Left hindlimb (tissue), 1 donor: ENCODE results near the gene AVPR1A.
"Not testable (repeated sequence)": the region's sequence is repeated elsewhere in the genome, so short reads cannot be mapped to it uniquely, and the experiment has no call there.

Source experiments
- DNase-seq: peaks from one replicate; pipeline ENCODE4 v3.0.0-alpha.2; 2018

AVPR1A gene

GRCh38 chr12:63150713-63151622 lies at the start of gene AVPR1A:
TSS of gene AVPR1A (minus strand) at chr12:63151201. CDS start at chr12:63150836, 365 bp downstream.
- peak; percentile 55 for DNase-seq

- DNase-seq: no peak
Measured at GRCh38 chr12:63196168-63196567, 45.2 kb upstream of the AVPR1A start.

DNA sequence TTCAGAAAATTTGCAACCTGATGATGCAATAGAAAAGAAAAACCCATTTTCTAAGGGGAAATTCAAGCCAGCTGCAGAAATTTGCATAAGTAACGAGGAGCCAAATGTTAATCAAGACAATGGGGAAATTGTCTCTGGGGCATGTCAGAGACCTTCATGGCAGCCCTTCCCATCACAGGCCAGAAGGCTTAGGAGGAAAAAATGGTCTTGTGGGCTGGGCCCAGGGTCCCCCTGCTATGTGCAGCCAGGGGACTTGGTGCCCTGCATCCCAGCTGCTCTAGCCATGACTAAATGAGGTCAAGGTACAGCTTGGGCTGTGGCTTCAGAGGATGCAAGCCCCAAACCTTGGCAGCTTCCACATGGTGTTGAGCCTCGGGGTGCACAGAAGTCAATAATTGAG lies 28.2 kb upstream of the AVPR1A start:
- DNase-seq: no peak

DNA sequence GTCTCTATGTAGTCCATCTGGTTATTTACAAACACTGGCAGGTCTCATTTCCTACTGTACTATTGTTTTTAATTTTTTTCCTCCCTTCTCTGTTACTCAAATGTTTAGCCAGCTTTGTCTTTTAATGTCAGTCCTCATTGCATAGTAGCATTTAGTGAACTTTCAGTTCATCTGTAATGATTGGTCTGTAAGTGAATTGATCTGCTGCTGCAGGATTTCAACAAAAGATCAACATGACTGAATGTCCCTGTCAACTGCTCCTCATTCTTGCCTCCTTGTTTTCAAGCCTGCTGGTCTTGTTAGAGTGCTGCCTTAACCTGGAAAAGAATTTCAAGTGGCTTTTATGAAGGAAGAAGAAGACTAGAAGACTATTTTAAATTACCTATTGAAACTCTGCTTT lies 19.3 kb upstream of the AVPR1A start:
- no peak for DNase-seq

GRCh38 chr12:63167741-63168140 lies 16.7 kb upstream of the AVPR1A start:
- DNase-seq: not testable (repeated sequence)

GRCh38 chr12:63164911-63165310 lies 13.9 kb upstream of the AVPR1A start:
- no peak for DNase-seq

DNA sequence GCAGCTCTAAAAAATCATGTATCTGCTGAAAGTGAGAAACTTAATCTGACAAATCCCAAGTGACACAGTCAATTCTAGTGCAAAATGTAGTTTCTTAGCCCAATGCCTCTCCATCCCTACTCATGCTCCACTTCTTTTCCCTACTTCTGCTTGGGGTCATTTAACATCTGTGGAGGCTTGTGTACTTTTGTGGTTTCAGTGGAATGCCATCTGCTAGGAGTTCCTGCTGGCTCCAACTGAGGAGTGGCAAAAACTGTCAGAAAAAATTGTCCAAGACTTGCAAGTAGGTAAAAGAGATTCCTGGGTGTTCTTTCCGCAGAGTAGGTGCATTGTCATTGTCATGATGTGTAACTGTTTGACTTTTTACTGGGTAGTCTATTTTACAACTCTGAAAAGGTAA lies 12.5 kb upstream of the AVPR1A start:
- no peak for DNase-seq

GRCh38 chr12:63155375-63155774 lies 4.4 kb upstream of the AVPR1A start:
- DNase-seq: no peak

DNA sequence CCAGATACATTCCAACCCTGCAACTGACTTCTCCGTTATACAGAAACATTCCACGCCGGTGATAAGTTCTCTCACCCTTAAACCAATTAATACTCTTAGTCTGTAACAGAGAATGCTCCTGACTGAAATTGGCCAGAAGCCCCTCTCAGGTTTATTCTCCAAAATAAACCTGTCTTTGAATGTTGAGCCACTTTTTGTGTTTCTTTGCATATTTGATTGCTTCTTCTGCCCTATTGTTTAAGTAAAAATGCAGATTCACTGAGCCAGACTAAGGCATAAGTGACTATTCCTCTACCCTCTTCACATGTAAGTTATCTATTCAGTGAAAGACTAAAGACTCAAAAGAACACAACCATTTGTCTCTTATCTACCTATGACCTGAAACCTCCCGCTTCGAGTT lies 3.6 kb upstream of the AVPR1A start:
- no peak for DNase-seq

DNA sequence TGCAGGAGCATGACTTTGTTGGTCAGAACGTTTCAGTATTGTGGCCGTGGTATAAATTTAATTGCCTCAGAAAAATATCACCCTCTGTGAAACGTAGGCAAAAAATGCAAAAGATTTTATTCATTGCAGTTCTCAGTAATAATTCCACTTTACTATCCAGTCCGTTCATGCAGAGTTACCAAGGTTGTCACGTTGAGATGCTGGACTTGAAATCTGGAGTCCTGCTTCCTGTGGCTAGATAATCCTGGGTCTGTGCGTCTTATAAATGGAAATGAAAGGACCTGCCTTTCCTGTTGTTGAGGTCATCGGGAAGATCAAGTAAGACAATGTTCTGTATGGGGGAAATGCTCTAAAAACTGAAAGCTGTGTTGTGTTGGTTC lies 1.3 kb upstream of the AVPR1A start:
- no peak for DNase-seq

- peak; percentile 74 for DNase-seq
Measured at GRCh38 chr12:63151623-63152320, 771 bp upstream of the AVPR1A start.

- DNase-seq: peak; percentile 49
Measured at GRCh38 chr12:63149909-63150712, 890 bp downstream of the AVPR1A start.

DNA sequence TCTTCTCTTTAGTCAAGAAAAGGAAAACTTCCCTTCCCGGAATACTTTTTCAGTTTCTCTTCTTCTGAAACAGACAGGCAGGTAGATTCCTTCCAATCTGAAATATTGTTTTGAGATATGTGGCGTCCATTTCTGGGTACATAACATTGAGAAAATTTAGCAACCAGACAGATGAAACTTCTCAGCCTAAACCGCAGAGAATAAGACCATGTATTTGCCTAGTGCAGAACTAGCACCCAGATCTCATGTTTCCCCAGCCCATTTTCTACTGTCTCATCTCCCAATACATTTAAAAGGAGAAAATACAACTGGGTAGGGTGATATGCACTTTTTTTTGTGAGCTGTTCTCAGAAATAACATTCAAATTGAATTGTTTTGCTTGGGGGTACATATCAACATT lies 6.4 kb downstream of the AVPR1A start:
- DNase-seq: no peak

DNA sequence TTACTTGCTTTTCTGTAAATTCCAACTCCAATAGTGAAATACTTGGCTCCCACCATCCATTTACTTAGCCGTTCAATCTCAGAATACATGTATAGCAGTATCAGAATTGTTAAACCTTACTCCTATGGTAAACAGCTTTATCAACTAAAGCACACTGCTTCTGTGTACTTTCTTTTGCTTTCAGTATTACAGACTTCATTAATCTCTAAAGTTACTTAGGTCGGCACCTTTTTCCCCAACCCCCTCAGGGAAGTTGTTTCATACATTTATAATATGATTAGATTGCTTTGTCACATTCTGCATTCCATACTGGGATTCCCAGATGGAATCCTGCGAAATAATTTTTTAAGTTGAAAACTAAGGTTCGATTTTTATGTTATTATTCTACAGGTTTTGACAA lies 12.5 kb downstream of the AVPR1A start:
- no peak for DNase-seq

- no peak for DNase-seq
Measured at GRCh38 chr12:63133981-63134380, 17.0 kb downstream of the AVPR1A start.

DNA sequence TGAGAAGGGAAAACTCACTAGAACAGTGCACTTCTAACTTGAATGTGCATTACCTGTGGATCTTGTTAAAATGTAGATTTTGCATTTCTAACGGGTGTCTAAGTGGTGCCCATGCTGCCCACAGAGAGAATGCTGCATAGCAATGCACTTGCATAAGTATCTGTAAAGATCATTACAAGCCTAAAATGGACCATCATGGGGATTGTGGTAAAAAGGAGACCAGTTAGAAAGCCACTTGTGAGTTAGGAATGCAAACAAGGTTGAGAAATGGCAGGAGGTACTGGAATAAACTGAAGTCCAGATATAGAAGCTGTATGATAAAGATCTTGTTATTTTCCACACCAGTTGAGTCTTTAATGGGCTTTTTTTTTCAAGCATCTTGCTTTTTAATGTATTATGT lies 18.8 kb downstream of the AVPR1A start:
- no peak for DNase-seq

DNA sequence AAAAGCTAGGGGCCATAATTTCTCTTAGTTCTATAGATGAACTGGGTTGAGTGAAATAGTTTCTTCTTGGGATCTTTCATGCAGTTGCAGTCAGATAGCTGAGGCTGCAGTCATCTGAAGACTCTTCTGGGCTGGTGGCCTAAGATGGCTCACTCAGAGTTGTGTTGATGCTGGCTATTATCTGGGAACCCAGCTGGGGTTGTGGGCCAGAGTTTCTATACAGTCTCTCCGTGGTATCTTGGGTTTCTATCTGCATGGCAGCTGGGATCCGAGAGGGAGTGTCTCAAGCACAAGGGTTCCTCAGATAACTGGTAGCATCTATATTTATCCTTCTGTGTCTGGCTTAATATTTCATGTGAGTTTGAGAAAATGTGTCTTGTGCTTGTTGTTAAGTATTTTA lies 21.1 kb downstream of the AVPR1A start:
- no peak for DNase-seq

GRCh38 chr12:63124778-63125177 lies 26.2 kb downstream of the AVPR1A start:
- DNase-seq: no peak

GRCh38 chr12:63103494-63104131 lies 47.4 kb downstream of the AVPR1A start:
- no peak for DNase-seq

DNA sequence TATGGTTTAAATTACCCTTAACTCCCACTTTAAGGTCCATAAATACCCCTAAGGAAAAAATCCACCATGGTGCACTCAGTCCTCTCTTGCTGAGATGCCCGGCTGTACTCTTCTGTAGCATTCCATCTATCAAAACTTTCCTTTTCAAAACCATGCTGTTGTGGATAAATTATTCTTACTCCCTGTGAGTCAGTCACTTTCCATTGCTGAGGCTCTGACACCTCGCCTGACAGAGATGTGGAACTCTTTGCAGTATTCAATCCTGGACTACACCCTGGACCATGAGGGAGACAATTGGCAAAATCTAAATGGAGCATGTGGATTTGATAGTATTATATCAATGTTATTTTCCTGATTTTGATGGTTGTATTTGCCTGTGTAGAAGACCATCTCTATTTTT lies 49.1 kb downstream of the AVPR1A start:
- no peak for DNase-seq

- no peak for DNase-seq
Measured at GRCh38 chr12:63098851-63099250, 52.1 kb downstream of the AVPR1A start.

DNA sequence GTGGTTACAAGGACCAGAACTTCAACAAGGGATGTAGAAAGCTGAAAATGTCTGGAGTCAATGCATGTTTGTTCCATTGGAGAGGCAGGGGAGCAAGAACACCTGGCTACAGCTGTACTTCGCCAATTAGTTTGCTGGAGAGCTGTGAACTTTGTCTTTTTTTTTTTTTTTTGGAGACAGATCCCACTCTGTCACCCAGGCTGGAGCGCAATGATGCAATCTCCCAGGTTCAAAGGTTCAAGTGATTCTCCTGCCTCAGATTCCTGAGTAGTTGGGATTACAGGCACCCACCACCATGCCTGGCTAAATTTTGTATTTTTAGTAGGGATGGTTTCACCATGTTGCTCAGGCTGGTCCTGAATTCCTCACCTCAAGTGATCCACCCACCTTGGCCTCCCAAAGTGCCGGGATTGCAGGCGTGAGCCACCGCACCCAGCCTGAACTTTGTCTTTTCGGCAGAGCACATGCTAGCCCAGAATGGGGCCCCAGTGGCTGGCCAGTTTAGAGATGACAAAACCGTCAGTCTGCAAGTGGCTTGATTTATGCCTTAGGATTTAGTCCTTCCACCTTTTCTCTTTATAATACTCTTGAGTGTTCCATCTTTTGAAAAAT lies 55.5 kb downstream of the AVPR1A start:
- DNase-seq: no peak
